ENCODE data around the gene RPS27. TPM values are rescaled to one million over a fixed set of nuclear protein-coding genes. Genes with fewer than 3 reads are reported as not detected.
A peak's percentile ranks its signal among the peaks of the same experiment; 100 is the strongest.

The RPS27 gene
- total RNA-seq, 6 experiments from 2014 or later, result 305 to 500 (median 428) TPM

DNA sequence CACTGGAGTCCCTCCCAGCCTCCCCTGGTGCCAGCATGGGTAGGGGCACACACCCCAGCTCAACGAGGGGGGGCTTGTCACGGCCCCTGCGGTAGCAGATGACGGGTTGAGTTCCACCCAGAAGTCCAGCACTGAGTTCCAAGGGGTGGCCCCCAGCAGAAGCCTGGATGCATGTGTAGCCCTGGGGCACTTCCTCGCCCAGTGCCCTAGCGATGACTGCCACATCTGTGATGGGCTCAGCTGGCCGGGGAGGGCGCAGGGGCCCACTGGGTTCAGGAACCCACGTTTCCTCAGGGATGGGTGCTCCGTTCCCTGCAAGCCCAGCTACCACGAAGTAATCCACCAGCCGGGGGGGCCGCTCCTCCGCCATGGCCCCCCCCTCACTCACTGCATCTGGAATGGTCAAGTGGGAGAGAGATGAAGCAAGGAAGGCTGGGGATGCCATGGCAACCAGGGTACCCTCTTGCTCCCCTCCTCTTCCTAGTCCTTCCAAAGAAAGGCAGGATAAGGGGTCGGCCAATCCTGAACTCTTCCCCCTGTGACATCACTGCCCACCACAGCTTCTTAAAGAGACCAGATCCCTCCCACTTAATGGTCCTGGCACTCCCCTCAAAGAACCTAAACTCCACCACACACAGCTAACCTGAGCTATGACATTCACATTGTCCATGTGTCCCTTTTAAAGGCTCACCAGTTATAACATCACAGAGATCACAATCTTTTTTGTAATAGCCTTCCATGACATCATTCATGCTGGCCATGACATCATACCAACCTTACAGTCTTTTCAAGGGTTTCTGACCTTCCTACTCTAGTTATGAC is 46.3 kb upstream of the RPS27 start:
- no peak for ATAC-seq
- H3K4me3 ChIP-seq, result peak overlapping the region in 2 of 3 donors; percentile 93 to 99
- WGBS (ENCODE audit: insufficient coverage, low coverage, low lambda C conversion rate, missing lambda C conversion rate), result 57% methylated on average over 1 of the region's 15 CpGs

DNA sequence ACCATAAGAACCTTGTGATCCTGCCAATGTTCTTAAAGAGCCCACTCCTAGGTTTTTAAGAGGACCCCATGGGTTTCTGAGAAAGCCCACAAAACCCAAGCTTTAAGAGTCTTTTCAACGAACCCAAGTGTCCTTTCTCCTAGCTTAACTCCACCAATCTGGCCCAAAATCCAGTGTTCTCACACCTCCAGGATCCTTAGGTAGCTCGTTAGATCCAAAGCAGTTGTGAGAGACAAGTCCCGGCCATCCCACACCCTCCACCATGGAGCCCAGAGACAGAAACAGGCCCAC is 45.8 kb upstream of the RPS27 start:
- H3K27me3 ChIP-seq, result no peaks in the 10 kb centered on the region
- DNase-seq, result no peak
- H3K4me3 ChIP-seq, result peak overlapping the region; percentile 93 to 99 (median 94)
- peak overlapping the region; percentile 97 to 100 (median 100) for H3K27ac ChIP-seq
- intact Hi-C loops (cut with DNase I), result no loop called here
- H3K9me3 ChIP-seq, result no peaks in the 10 kb centered on the region
- TF ChIP-seq POLR2A (IDR thresholded peaks at IDR 0.05), result no peak
- TF ChIP-seq, protein P1, sequence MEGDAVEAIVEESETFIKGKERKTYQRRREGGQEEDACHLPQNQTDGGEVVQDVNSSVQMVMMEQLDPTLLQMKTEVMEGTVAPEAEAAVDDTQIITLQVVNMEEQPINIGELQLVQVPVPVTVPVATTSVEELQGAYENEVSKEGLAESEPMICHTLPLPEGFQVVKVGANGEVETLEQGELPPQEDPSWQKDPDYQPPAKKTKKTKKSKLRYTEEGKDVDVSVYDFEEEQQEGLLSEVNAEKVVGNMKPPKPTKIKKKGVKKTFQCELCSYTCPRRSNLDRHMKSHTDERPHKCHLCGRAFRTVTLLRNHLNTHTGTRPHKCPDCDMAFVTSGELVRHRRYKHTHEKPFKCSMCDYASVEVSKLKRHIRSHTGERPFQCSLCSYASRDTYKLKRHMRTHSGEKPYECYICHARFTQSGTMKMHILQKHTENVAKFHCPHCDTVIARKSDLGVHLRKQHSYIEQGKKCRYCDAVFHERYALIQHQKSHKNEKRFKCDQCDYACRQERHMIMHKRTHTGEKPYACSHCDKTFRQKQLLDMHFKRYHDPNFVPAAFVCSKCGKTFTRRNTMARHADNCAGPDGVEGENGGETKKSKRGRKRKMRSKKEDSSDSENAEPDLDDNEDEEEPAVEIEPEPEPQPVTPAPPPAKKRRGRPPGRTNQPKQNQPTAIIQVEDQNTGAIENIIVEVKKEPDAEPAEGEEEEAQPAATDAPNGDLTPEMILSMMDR (IDR thresholded peaks at IDR 0.05), result no peak
- 59% methylated on average over 3 of the region's 3 CpGs for WGBS (ENCODE audit: insufficient coverage, low coverage, low lambda C conversion rate, missing lambda C conversion rate)
- H3K36me3 ChIP-seq, result peaks cover 0 to 15% (median 5%) of the 10 kb centered on the region in 4 donors
- H3K4me1 ChIP-seq, result peaks cover 0 to 34% (median 16%) of the 10 kb centered on the region in 4 donors
- ATAC-seq, result no peak

More for the DNA sequence above, 46.3 kb upstream of the RPS27 start:
- Histone ChIP-seq H3K9me3 (no peaks in the 10 kb centered on the region), H3K27ac (peak overlapping the region; percentile 97 to 100 (median 100)), H3K27me3 (no peaks in the 10 kb centered on the region), H3K4me1 (peaks cover 0 to 34% (median 16%) of the 10 kb centered on the region in 4 donors), H3K36me3 (peaks cover 0 to 17% (median 4%) of the 10 kb centered on the region in 4 donors)
- TF ChIP-seq, protein P1 (IDR thresholded peaks at IDR 0.05), result no peak
- no peak for TF ChIP-seq POLR2A (IDR thresholded peaks at IDR 0.05)
- DNase-seq, result peak in 1 of 3 donors; percentile 56
- intact Hi-C loops (cut with DNase I), result no loop called here

DNA sequence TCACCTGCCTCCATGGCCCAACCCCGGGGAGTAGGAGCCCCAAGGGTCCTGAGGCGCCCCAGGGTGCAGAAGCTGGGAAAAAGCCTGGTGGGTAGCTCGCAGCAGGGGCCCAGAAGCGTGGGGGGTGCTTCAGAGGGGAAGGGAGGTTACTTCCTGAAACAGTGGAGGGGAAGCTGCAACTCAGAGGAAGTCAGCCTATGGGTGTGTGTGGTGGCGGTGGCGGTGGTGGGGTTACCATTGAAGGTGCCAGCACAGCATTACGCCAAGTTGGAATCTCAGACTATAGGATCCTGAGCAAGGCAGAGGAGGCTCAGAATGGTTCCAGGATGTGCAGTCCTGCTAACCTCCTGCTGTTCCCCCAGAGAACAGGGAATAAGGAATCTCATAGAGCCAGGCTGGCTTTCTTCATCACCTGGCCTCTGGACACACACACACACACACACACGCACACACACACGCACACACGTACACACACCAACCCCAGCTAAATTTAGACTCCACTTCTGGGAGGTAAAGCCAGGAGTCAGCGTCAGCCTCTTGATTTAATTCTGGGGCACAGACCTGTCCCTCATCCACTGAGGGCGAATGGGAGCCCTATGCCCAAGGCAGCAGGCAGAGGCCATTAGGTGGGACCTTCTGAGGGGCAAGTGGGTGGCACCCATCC is 45.3 kb upstream of the RPS27 start:
- peaks cover 0 to 34% (median 16%) of the 10 kb centered on the region in 4 donors for H3K4me1 ChIP-seq
- 28% methylated on average over 7 of the region's 12 CpGs for WGBS (ENCODE audit: insufficient coverage, low coverage, low lambda C conversion rate, missing lambda C conversion rate)
- no peaks in the 10 kb centered on the region for H3K27me3 ChIP-seq
- H3K9me3 ChIP-seq, result no peaks in the 10 kb centered on the region
- peak overlapping the region; percentile 97 to 100 (median 100) for H3K27ac ChIP-seq
- ATAC-seq (peak; percentile 5 to 17 (median 8)), DNase-seq (peak in 2 of 3 donors; percentile 60 to 76)
- peak overlapping the region; percentile 93 to 99 (median 94) for H3K4me3 ChIP-seq
- TF ChIP-seq, protein P1 (IDR thresholded peaks at IDR 0.05), result no peak
- peaks cover 0 to 15% (median 5%) of the 10 kb centered on the region in 4 donors for H3K36me3 ChIP-seq
- intact Hi-C loops (cut with DNase I), result no loop called here

DNA sequence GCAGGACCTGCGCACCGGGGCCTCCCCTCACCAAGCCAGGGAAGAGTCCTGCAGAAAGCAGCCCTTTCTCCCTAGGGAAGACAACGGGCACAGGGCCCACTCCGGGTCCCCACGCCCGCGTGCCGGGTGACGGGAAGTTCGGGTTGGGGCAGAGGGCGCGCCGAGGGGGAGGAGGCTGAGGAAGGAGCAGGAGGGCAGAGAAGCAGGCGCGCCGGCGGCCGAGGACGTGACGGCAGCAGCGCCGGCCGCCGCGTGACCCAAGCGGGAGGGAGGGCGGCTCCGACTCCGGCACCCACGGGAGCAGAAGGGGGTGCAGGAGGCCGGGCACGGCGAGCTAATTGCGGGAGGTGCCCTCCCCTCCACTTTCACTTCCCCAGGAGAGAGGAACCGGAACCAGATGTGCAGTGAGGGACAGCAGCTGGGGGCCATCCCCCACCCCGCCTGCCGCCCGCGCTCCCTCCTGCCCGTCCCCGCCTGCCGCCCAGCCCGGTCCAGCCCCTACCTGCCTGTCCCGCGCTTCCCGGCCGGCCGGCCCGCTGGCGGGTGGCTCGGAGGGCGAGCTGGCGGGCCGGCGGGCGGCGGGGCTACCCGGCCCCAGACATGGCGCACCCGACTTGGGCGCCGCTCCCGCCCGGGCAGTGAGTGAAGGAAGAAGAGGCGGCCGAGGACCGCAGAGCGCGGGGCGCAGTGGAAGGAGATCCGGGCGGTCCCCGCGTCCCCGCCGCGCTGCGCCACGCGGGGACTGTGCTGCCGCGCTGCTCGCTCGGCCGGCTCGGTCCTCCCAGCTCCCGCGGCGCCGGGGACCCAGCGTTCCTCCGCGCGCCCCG is 44.6 kb upstream of the RPS27 start:
- peak overlapping the region; percentile 93 to 99 (median 94) for H3K4me3 ChIP-seq
- peaks cover 0 to 17% (median 9%) of the 10 kb centered on the region in 4 donors for H3K36me3 ChIP-seq
- 0% methylated on average over 5 of the region's 95 CpGs for WGBS (ENCODE audit: insufficient coverage, low coverage, low lambda C conversion rate, missing lambda C conversion rate)
- intact Hi-C loops (cut with DNase I), result no loop called here
- H3K9me3 ChIP-seq, result no peaks in the 10 kb centered on the region
- peak; percentile 93 to 96 (median 94) for DNase-seq
- TF ChIP-seq POLR2A (IDR thresholded peaks at IDR 0.05), result peak; percentile 66
- TF ChIP-seq, protein P1 (IDR thresholded peaks at IDR 0.05), result no peak
- peaks cover 0 to 34% (median 16%) of the 10 kb centered on the region in 4 donors for H3K4me1 ChIP-seq
- ATAC-seq, result peak; percentile 73 to 80 (median 77)
- no peaks in the 10 kb centered on the region for H3K27me3 ChIP-seq
- peak overlapping the region; percentile 97 to 100 (median 100) for H3K27ac ChIP-seq
